NT2/D1 (cell line): ENCODE data around the gene DCLK1.

ENCODE experiments used
- DNase-seq: peaks from one replicate; pipeline ENCODE4 v3.0.0-alpha.2; 2011; ENCODE audit warnings: low read depth, low spot score
- H3K27me3 ChIP-seq: 2 replicates; pipeline ENCODE4 v1.6.0; 2011; ENCODE audit warnings: mild to moderate bottlenecking; ENCODE audit not compliant: insufficient read length, insufficient read depth
- H3K36me3 ChIP-seq: 2 replicates; pipeline ENCODE4 v1.6.1; 2011; ENCODE audit warnings: mild to moderate bottlenecking, low read length, mixed read lengths; ENCODE audit not compliant: insufficient read depth, insufficient read length
- H3K4me1 ChIP-seq: 2 replicates; pipeline ENCODE4 v1.5.1; 2011; ENCODE audit not compliant: insufficient read depth, insufficient read length
- H3K4me3 ChIP-seq: 2 replicates; pipeline ENCODE4 v1.5.1; 2011; ENCODE audit warnings: low read depth; ENCODE audit not compliant: insufficient read length
- H3K9ac ChIP-seq: 2 replicates; pipeline ENCODE4 v1.6.0; 2011; ENCODE audit warnings: low read depth; ENCODE audit not compliant: insufficient read length
- H3K9me3 ChIP-seq: 2 replicates; pipeline ENCODE4 v1.5.1; 2011; ENCODE audit warnings: mild to moderate bottlenecking, low read length; ENCODE audit not compliant: insufficient read depth
- SUZ12 ChIP-seq: IDR thresholded peaks from 2 replicates; pipeline ENCODE4 v1.6.1; 2011; ENCODE audit not compliant: insufficient read length, insufficient read depth; ENCODE audit errors: extremely low read depth
- YY1 ChIP-seq: IDR thresholded peaks from 2 replicates; pipeline ENCODE4 v1.6.1; 2011; ENCODE audit not compliant: insufficient read length, insufficient read depth
- ZNF274 ChIP-seq: IDR thresholded peaks from 2 replicates; pipeline ENCODE4 v1.6.1; 2011; ENCODE audit warnings: mild to moderate bottlenecking, low read depth, low read length

DCLK1 gene

GRCh38 chr13:35966024-35966423 is 165.2 kb downstream of the DCLK1 start:
- H3K9me3 ChIP-seq, result peaks cover 4% of the 10 kb centered on the region; the same call in 1 of the 2 replicates
- H3K4me1 ChIP-seq, result no peaks in the 10 kb centered on the region
- H3K27me3 ChIP-seq, result no peaks in the 10 kb centered on the region
- no peak overlapping the region for H3K9ac ChIP-seq
- no peak for DNase-seq
- H3K4me3 ChIP-seq, result no peak overlapping the region
- H3K36me3 ChIP-seq, result no peaks in the 10 kb centered on the region
- TF ChIP-seq SUZ12 (no peak), YY1 (no peak), ZNF274 (no peak)

GRCh38 chr13:35965226-35965927 is 165.8 kb downstream of the DCLK1 start:
- H3K27me3 ChIP-seq, result no peaks in the 10 kb centered on the region
- no peaks in the 10 kb centered on the region for H3K4me1 ChIP-seq
- TF ChIP-seq ZNF274 (no peak), YY1 (no peak), SUZ12 (no peak)
- H3K4me3 ChIP-seq, result no peak overlapping the region
- DNase-seq, result no peak
- no peaks in the 10 kb centered on the region for H3K36me3 ChIP-seq
- no peak overlapping the region for H3K9ac ChIP-seq
- H3K9me3 ChIP-seq, result peaks cover 4% of the 10 kb centered on the region; the same call in 1 of the 2 replicates

GRCh38 chr13:35964863-35965180 is 166.4 kb downstream of the DCLK1 start:
- H3K9me3 ChIP-seq, result peaks cover 4% of the 10 kb centered on the region; the same call in 1 of the 2 replicates
- TF ChIP-seq YY1, result no peak
- TF ChIP-seq ZNF274, result no peak
- no peak for TF ChIP-seq SUZ12
- H3K27me3 ChIP-seq, result no peaks in the 10 kb centered on the region
- no peaks in the 10 kb centered on the region for H3K36me3 ChIP-seq
- no peak overlapping the region for H3K4me3 ChIP-seq
- no peaks in the 10 kb centered on the region for H3K4me1 ChIP-seq
- no peak overlapping the region for H3K9ac ChIP-seq
- DNase-seq, result no peak

GRCh38 chr13:35964011-35964862 is 166.9 kb downstream of the DCLK1 start:
- Histone ChIP-seq H3K9ac (no peak overlapping the region), H3K4me1 (no peaks in the 10 kb centered on the region), H3K27me3 (no peaks in the 10 kb centered on the region), H3K4me3 (no peak overlapping the region), H3K36me3 (no peaks in the 10 kb centered on the region), H3K9me3 (peaks cover 4% of the 10 kb centered on the region; the same call in 1 of the 2 replicates)
- DNase-seq, result no peak
- TF ChIP-seq SUZ12, result no peak
- TF ChIP-seq ZNF274, result no peak
- no peak for TF ChIP-seq YY1

DNA sequence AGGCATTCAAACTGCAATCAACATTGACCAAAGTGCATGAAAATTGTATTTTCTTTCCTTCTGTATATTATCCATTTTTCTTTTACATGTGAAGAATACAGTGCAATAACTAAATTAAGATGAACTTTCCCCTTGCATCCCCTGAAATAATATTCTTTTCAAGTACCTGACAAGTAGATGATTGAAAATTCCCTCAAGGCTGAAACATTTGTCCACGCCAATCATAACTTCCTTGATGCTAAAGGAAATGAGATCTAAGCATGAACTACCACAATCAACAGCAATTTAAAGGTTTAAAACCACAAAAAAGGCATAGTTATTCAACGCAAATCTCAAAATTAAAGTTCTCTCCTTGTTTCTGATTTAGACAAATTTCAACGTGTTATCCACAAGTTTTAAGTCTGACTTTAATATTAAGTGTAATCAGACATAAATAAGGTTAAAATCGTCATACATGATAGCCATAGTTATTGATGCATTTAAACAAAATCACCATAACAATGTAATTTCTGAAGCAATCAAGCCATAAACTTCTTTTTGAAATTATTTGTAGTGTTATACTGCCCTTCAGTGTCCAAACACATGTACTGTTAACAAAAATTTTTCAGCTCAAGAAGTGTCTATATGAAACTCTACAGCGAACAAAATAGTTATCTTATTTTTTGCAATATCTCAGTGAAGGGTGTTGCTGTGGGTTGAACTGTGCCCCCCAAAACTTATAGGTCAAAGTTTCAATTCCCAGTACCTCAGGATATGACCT is 169.5 kb downstream of the DCLK1 start:
- no peak for TF ChIP-seq YY1
- no peak overlapping the region for H3K9ac ChIP-seq
- no peak for DNase-seq
- H3K4me3 ChIP-seq, result no peak overlapping the region
- H3K36me3 ChIP-seq, result no peaks in the 10 kb centered on the region
- no peaks in the 10 kb centered on the region; the same call in 1 of the 2 replicates for H3K9me3 ChIP-seq
- H3K4me1 ChIP-seq, result no peaks in the 10 kb centered on the region
- no peaks in the 10 kb centered on the region for H3K27me3 ChIP-seq

GRCh38 chr13:35961002-35961401 is 170.2 kb downstream of the DCLK1 start:
- DNase-seq, result no peak
- Histone ChIP-seq H3K4me1 (no peaks in the 10 kb centered on the region), H3K27me3 (no peaks in the 10 kb centered on the region), H3K36me3 (no peaks in the 10 kb centered on the region), H3K4me3 (no peak overlapping the region), H3K9ac (no peak overlapping the region), H3K9me3 (no peaks in the 10 kb centered on the region; the same call in 1 of the 2 replicates)
- TF ChIP-seq SUZ12, result no peak

DNA sequence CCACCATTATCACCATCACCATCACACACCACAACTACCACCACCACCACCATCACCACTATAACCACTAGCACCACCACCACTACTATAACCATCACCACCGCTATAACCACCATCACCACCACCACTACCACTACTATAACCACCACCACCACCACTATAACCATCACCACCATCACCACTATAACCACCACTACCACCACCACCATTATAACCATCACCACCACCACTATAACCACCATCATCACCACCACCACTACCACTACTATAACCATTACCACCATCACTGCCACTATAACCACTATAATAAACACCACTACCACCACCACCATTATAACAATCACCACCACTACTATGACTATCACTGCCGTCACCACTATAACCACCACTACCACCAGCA is 173.2 kb downstream of the DCLK1 start:
- Histone ChIP-seq H3K4me3 (no peak overlapping the region), H3K27me3 (no peaks in the 10 kb centered on the region), H3K4me1 (no peaks in the 10 kb centered on the region), H3K36me3 (no peaks in the 10 kb centered on the region), H3K9ac (no peak overlapping the region), H3K9me3 (no peaks in the 10 kb centered on the region)
- DNase-seq, result no peak
- TF ChIP-seq ZNF274, result no peak
- TF ChIP-seq SUZ12, result no peak
- TF ChIP-seq YY1, result no peak
